SK-N-SH (cell line): ENCODE measurements around the gene LRRC8E. TPM values are rescaled to one million over a fixed set of nuclear protein-coding genes. Genes with fewer than 3 reads are reported as not detected.

Experiments used
- CTCF ChIA-PET: fragments of 300-600, 350-600 bp; formaldehyde crosslinking; extraction: SDS; loops from one replicate; lab custom pipeline; 2021; lab: Yijun Ruan, JAX
- POLR2A ChIA-PET: fragments of 350-600 bp; sonication (Branson Sonifier 250); formaldehyde crosslinking; extraction: SDS; loops from one replicate; lab custom pipeline; 2020; ENCODE audit warnings: antibody characterized with exemption, inconsistent platforms; lab: Yijun Ruan, JAX
- DNase-seq: peaks from one replicate; pipeline ENCODE4 v3.0.0; 2012
- H2AFZ ChIP-seq: fragments of 200-600 bp; sonication (generic); 2 replicates; pipeline ENCODE4 v1.8.1; 2016; ENCODE audit warnings: antibody characterized with exemption, mild to moderate bottlenecking, low read depth
- H3F3A ChIP-seq: fragments of 200-600 bp; sonication (generic); replicated peaks from 2 replicates; pipeline ENCODE3; 2016; ENCODE audit warnings: antibody characterized with exemption, mild to moderate bottlenecking; ENCODE audit not compliant: insufficient read depth
- H3K27ac ChIP-seq, 2 experiments: fragments of 200-500 bp in 1 of 2; fragments of 200-600 bp in 1 of 2; sonication (Bioruptor generic) in 1 of 2; sonication (generic), shearing (Covaris generic) in 1 of 2; 2 replicates each; pipeline versions ENCODE4 v1.5.1 to v1.6.1; 2014 to 2016; ENCODE audit warnings: low read depth in 2 of 2, inconsistent platforms in 1 of 2, low read length in 1 of 2, mild to moderate bottlenecking in 1 of 2, mixed read lengths in 1 of 2
- H3K27me3 ChIP-seq: fragments of 200-600 bp; sonication (generic), shearing (Covaris generic); 2 replicates; pipeline ENCODE4 v1.6.1; 2016; ENCODE audit warnings: mixed run types; ENCODE audit not compliant: insufficient read depth
- H3K36me3 ChIP-seq, 2 experiments: fragments of 200-500 bp in 1 of 2; fragments of 200-600 bp in 1 of 2; sonication (Bioruptor generic) in 1 of 2; sonication (generic) in 1 of 2; replicated peaks in 1 of 2; 2 replicates each; pipeline versions ENCODE3 to v1.5.1; 2014 to 2016; ENCODE audit warnings: low read length in 1 of 2, mild to moderate bottlenecking in 1 of 2; ENCODE audit not compliant: insufficient read depth in 2 of 2, control insufficient read depth in 1 of 2
- H3K4me1 ChIP-seq, 2 experiments: fragments of 200-500 bp in 1 of 2; fragments of 200-600 bp in 1 of 2; sonication (Bioruptor generic) in 1 of 2; sonication (generic), shearing (Covaris generic) in 1 of 2; 2 replicates each; pipeline versions ENCODE4 v1.5.1 to v1.6.1; 2014 to 2016; ENCODE audit warnings: low read depth in 1 of 2, low read length in 1 of 2, mixed run types in 1 of 2; ENCODE audit not compliant: insufficient read depth in 2 of 2, control insufficient read depth in 1 of 2
- H3K4me2 ChIP-seq: fragments of 200-600 bp; sonication (generic), shearing (Covaris generic); 2 replicates; pipeline ENCODE4 v1.6.1; 2017; ENCODE audit warnings: mixed run types
- H3K4me3 ChIP-seq, 2 experiments: fragments of 200-500 bp in 1 of 2; fragments of 200-600 bp in 1 of 2; sonication (Bioruptor generic) in 1 of 2; sonication (generic), shearing (Covaris generic) in 1 of 2; 2 replicates each; pipeline versions ENCODE4 v1.5.1 to v1.8.1; 2014 to 2016; ENCODE audit warnings: low read depth in 2 of 2, inconsistent platforms in 1 of 2, low read length in 1 of 2, mild to moderate bottlenecking in 1 of 2, mixed read lengths in 1 of 2, moderate library complexity in 1 of 2
- H3K79me2 ChIP-seq: fragments of 200-600 bp; sonication (generic); 2 replicates; pipeline ENCODE4 v1.8.1; 2017; ENCODE audit warnings: mild to moderate bottlenecking; ENCODE audit not compliant: insufficient read depth
- H3K9ac ChIP-seq: fragments of 200-600 bp; sonication (generic); 2 replicates; pipeline ENCODE4 v1.6.1; 2017; ENCODE audit warnings: mixed run types
- H3K9me2 ChIP-seq: fragments of 200-600 bp; sonication (generic); 2 replicates; pipeline ENCODE4 v1.6.1; 2017; ENCODE audit warnings: mixed run types
- H3K9me3 ChIP-seq: fragments of 200-600 bp; sonication (generic); 2 replicates; pipeline ENCODE4 v1.6.1; 2017; ENCODE audit warnings: mixed run types, mild to moderate bottlenecking, moderate library complexity
- H4K20me1 ChIP-seq: fragments of 200-600 bp; sonication (generic); 2 replicates; pipeline ENCODE4 v1.6.1; 2017; ENCODE audit warnings: mild to moderate bottlenecking, mixed run types; ENCODE audit not compliant: insufficient read depth
- CHD2 ChIP-seq: fragments of 150-350 bp; IDR thresholded peaks from 2 replicates; pipeline ENCODE4 v1.6.1; 2018; ENCODE audit warnings: low read length; ENCODE audit not compliant: partially characterized antibody
- FOXM1 ChIP-seq: IDR thresholded peaks from 2 replicates; pipeline ENCODE4 v1.4.0; 2012; ENCODE audit warnings: low read depth, mild to moderate bottlenecking
- MEF2A ChIP-seq: IDR thresholded peaks from 2 replicates; pipeline ENCODE4 v1.4.0; 2012; ENCODE audit warnings: low read depth, borderline replicate concordance
- RAD21 ChIP-seq: IDR thresholded peaks from 2 replicates; pipeline ENCODE4 v1.6.1; 2012; ENCODE audit warnings: mild to moderate bottlenecking, low read length
- RCOR1 ChIP-seq: fragments of 150-350 bp; IDR thresholded peaks from 2 replicates; pipeline ENCODE4 v1.6.1; 2017; ENCODE audit warnings: antibody characterized with exemption, low read length
- SIN3A ChIP-seq: IDR thresholded peaks from 2 replicates; pipeline ENCODE4 v1.6.1; 2012; ENCODE audit warnings: low read depth, mild to moderate bottlenecking, low read length, moderate library complexity, borderline replicate concordance
- TEAD4 ChIP-seq: IDR thresholded peaks from 2 replicates; pipeline ENCODE4 v1.4.0; 2012; ENCODE audit warnings: mild to moderate bottlenecking, borderline replicate concordance; ENCODE audit not compliant: insufficient read depth
- WGBS: methylation state at CpG from one replicate; pipeline ENCODE4 v1.1.6; 2017; ENCODE audit warnings: low lambda C conversion rate; 5-methylcytosine and 5-hydroxymethylcytosine counted together
- polyA plus RNA-seq, 3 experiments: library from polyadenylated mRNA; depleted of rRNA; stranded (reverse); fragments of >200 nt; gene quantifications; 2 replicates each; pipeline ENCODE4 v1.2.3, GENCODE V29; 2012
- TF ChIP-seq, protein P1 (sequence below): IDR thresholded peaks from 2 replicates; pipeline ENCODE4 v1.6.1; 2012; ENCODE audit warnings: mild to moderate bottlenecking, low read depth, low read length, moderate library complexity
- TF ChIP-seq, protein P2 (sequence below): fragments of 150-350 bp; IDR thresholded peaks from 2 replicates; pipeline ENCODE4 v1.6.1; 2016; ENCODE audit warnings: mild to moderate bottlenecking, low read depth, low read length
- TF ChIP-seq, protein P3 (sequence below): IDR thresholded peaks from 2 replicates; pipeline ENCODE4; 2012
- TF ChIP-seq, protein P4 (sequence below): IDR thresholded peaks from 2 replicates; pipeline ENCODE4 v1.4.0; 2012; ENCODE audit warnings: low read depth, borderline replicate concordance

Gene LRRC8E
- polyA plus RNA-seq, 1 of the 3 experiments (the other 2 are of a cell fraction), result 0.02 TPM

DNA sequence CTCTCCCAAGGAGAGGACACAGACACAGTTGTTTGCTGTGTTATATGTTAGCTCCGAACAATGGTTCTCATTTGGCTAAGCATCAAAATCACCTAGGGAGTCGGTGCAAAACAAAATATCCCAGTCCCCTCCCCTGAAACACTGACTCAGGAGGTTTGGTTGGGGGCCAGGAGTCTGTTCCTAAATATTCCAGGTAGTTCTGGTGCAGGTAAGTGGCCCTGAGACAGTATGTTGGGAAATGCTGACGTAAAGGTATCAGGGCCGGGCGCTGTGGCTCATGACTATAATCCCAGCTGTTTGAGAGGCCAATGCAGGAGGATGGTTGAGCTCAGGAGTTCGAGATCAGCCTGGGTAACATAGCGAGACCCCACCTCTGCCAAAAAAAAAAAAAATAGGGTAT is 13.0 kb downstream of the LRRC8E start:
- no peaks in the 10 kb centered on the region for H3K9me2 ChIP-seq
- DNase-seq, result no peak
- CTCF ChIA-PET, result interaction anchor here (0.7 to 1.4 kb wide), 2 partner anchors 13 to 28 kb away, joined by 3 to 4 read pairs; partner anchors contain the start of gene LRRC8E
- no peaks in the 10 kb centered on the region for H3K9me3 ChIP-seq
- H3K27me3 ChIP-seq, result no peaks in the 10 kb centered on the region
- H3K4me1 ChIP-seq, result peaks cover 0 to 19% of the 10 kb centered on the region in 2 experiments; a peak in 2 of 4 replicates
- no peak overlapping the region for H3K4me3 ChIP-seq
- H3K36me3 ChIP-seq, result peaks cover 0 to 3% of the 10 kb centered on the region in 2 experiments
- no peak overlapping the region for H3K27ac ChIP-seq
- 84% methylated on average over 5 of the region's 7 CpGs for WGBS
- H2AFZ ChIP-seq, result no peak overlapping the region
- H3K4me2 ChIP-seq, result no peak overlapping the region
- peaks cover 23% of the 10 kb centered on the region for H3K79me2 ChIP-seq
- TF ChIP-seq RCOR1 (no peak), SIN3A (no peak), TEAD4 (no peak), FOXM1 (no peak), MEF2A (no peak), CHD2 (no peak), RAD21 (no peak)
- TF ChIP-seq, protein P1, sequence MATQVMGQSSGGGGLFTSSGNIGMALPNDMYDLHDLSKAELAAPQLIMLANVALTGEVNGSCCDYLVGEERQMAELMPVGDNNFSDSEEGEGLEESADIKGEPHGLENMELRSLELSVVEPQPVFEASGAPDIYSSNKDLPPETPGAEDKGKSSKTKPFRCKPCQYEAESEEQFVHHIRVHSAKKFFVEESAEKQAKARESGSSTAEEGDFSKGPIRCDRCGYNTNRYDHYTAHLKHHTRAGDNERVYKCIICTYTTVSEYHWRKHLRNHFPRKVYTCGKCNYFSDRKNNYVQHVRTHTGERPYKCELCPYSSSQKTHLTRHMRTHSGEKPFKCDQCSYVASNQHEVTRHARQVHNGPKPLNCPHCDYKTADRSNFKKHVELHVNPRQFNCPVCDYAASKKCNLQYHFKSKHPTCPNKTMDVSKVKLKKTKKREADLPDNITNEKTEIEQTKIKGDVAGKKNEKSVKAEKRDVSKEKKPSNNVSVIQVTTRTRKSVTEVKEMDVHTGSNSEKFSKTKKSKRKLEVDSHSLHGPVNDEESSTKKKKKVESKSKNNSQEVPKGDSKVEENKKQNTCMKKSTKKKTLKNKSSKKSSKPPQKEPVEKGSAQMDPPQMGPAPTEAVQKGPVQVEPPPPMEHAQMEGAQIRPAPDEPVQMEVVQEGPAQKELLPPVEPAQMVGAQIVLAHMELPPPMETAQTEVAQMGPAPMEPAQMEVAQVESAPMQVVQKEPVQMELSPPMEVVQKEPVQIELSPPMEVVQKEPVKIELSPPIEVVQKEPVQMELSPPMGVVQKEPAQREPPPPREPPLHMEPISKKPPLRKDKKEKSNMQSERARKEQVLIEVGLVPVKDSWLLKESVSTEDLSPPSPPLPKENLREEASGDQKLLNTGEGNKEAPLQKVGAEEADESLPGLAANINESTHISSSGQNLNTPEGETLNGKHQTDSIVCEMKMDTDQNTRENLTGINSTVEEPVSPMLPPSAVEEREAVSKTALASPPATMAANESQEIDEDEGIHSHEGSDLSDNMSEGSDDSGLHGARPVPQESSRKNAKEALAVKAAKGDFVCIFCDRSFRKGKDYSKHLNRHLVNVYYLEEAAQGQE, result no peak
- TF ChIP-seq, protein P2, sequence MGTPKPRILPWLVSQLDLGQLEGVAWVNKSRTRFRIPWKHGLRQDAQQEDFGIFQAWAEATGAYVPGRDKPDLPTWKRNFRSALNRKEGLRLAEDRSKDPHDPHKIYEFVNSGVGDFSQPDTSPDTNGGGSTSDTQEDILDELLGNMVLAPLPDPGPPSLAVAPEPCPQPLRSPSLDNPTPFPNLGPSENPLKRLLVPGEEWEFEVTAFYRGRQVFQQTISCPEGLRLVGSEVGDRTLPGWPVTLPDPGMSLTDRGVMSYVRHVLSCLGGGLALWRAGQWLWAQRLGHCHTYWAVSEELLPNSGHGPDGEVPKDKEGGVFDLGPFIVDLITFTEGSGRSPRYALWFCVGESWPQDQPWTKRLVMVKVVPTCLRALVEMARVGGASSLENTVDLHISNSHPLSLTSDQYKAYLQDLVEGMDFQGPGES, result no peak
- TF ChIP-seq, protein P3, sequence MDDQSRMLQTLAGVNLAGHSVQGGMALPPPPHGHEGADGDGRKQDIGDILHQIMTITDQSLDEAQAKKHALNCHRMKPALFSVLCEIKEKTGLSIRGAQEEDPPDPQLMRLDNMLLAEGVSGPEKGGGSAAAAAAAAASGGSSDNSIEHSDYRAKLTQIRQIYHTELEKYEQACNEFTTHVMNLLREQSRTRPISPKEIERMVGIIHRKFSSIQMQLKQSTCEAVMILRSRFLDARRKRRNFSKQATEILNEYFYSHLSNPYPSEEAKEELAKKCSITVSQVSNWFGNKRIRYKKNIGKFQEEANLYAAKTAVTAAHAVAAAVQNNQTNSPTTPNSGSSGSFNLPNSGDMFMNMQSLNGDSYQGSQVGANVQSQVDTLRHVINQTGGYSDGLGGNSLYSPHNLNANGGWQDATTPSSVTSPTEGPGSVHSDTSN, result no peak
- TF ChIP-seq, protein P4, sequence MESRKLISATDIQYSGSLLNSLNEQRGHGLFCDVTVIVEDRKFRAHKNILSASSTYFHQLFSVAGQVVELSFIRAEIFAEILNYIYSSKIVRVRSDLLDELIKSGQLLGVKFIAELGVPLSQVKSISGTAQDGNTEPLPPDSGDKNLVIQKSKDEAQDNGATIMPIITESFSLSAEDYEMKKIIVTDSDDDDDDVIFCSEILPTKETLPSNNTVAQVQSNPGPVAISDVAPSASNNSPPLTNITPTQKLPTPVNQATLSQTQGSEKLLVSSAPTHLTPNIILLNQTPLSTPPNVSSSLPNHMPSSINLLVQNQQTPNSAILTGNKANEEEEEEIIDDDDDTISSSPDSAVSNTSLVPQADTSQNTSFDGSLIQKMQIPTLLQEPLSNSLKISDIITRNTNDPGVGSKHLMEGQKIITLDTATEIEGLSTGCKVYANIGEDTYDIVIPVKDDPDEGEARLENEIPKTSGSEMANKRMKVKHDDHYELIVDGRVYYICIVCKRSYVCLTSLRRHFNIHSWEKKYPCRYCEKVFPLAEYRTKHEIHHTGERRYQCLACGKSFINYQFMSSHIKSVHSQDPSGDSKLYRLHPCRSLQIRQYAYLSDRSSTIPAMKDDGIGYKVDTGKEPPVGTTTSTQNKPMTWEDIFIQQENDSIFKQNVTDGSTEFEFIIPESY, result no peak
- TF ChIP-seq, all 33 proteins: peak for 0
- POLR2A ChIA-PET, result interaction anchor here (1.1 kb wide), 1 partner anchor 16 kb away, joined by 3 read pairs; no protein-coding TSS in a partner anchor
- Histone ChIP-seq H3F3A (no peaks in the 10 kb centered on the region), H3K9ac (no peak overlapping the region), H4K20me1 (peaks cover 20% of the 10 kb centered on the region)
